Measurements from ENCODE around the gene UBE3B. TPM values are rescaled to one million over a fixed set of nuclear protein-coding genes. Genes with fewer than 3 reads are reported as not detected.

The UBE3B gene
- total RNA-seq, 1 donor from 2014 or later = 41.4 TPM

DNA sequence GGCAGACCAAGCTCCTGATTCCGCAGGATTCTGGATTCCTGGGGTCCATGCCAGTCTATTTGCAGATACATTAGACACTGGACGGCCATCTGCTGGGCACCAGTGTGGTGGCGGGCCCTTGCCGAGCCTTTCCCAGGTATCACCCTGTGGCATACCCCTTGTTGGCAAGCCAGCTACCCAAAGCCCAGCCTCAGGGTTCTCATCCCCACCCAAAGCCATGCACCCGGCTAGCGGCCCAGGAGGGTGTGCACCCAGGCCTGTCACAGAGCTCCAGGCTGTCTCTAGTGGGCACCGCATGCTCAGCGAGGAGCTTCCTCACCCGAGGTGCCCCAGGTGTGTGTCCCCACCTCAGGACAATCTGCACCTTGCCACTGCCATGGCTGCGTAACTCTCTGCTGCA, 82.2 kb downstream of the UBE3B start:
- no peak overlapping the region for H3K4me3 Mint-ChIP-seq
- H3K36me3 Mint-ChIP-seq = peaks cover 10% of the 10 kb centered on the region
- no peak for DNase-seq (ENCODE audit: low spot score in 2 of 2, unreplicated experiment in 2 of 2)
- H3K9me3 Mint-ChIP-seq = no peaks in the 10 kb centered on the region
- H3K4me1 Mint-ChIP-seq = no peaks in the 10 kb centered on the region
- TF ChIP-seq, protein P1, sequence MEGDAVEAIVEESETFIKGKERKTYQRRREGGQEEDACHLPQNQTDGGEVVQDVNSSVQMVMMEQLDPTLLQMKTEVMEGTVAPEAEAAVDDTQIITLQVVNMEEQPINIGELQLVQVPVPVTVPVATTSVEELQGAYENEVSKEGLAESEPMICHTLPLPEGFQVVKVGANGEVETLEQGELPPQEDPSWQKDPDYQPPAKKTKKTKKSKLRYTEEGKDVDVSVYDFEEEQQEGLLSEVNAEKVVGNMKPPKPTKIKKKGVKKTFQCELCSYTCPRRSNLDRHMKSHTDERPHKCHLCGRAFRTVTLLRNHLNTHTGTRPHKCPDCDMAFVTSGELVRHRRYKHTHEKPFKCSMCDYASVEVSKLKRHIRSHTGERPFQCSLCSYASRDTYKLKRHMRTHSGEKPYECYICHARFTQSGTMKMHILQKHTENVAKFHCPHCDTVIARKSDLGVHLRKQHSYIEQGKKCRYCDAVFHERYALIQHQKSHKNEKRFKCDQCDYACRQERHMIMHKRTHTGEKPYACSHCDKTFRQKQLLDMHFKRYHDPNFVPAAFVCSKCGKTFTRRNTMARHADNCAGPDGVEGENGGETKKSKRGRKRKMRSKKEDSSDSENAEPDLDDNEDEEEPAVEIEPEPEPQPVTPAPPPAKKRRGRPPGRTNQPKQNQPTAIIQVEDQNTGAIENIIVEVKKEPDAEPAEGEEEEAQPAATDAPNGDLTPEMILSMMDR (IDR thresholded peaks at IDR 0.05; ENCODE audit: unreplicated experiment) = no peak
- H3K27ac Mint-ChIP-seq = no peak overlapping the region
- H3K27me3 Mint-ChIP-seq (ENCODE audit: low read depth) = no peaks in the 10 kb centered on the region

GRCh38 chr12:109560867-109561710, 83.7 kb downstream of the UBE3B start:
- DNase-seq (ENCODE audit: low spot score in 2 of 2, unreplicated experiment in 2 of 2) = no peak
- Mint-ChIP-seq H3K36me3 (peaks cover 10% of the 10 kb centered on the region), H3K4me1 (no peaks in the 10 kb centered on the region), H3K27me3 (ENCODE audit: low read depth) (no peaks in the 10 kb centered on the region), H3K9me3 (no peaks in the 10 kb centered on the region), H3K27ac (no peak overlapping the region), H3K4me3 (no peak overlapping the region)
- TF ChIP-seq, protein P1 (IDR thresholded peaks at IDR 0.05; ENCODE audit: unreplicated experiment) = no peak

GRCh38 chr12:109561711-109562030, 84.2 kb downstream of the UBE3B start:
- Mint-ChIP-seq H3K27ac (no peak overlapping the region), H3K4me1 (no peaks in the 10 kb centered on the region), H3K36me3 (peaks cover 10% of the 10 kb centered on the region), H3K27me3 (ENCODE audit: low read depth) (no peaks in the 10 kb centered on the region), H3K4me3 (no peak overlapping the region), H3K9me3 (no peaks in the 10 kb centered on the region)
- DNase-seq (ENCODE audit: low spot score in 2 of 2, unreplicated experiment in 2 of 2) = no peak
- TF ChIP-seq, protein P1 (IDR thresholded peaks at IDR 0.05; ENCODE audit: unreplicated experiment) = no peak

GRCh38 chr12:109562871-109563270, 85.4 kb downstream of the UBE3B start:
- Mint-ChIP-seq H3K27ac (no peak overlapping the region), H3K27me3 (ENCODE audit: low read depth) (no peaks in the 10 kb centered on the region), H3K9me3 (no peaks in the 10 kb centered on the region), H3K4me3 (no peak overlapping the region), H3K4me1 (no peaks in the 10 kb centered on the region), H3K36me3 (peaks cover 10% of the 10 kb centered on the region)
- DNase-seq (ENCODE audit: low spot score in 2 of 2, unreplicated experiment in 2 of 2) = no peak
- TF ChIP-seq, protein P1 (IDR thresholded peaks at IDR 0.05; ENCODE audit: unreplicated experiment) = no peak

DNA sequence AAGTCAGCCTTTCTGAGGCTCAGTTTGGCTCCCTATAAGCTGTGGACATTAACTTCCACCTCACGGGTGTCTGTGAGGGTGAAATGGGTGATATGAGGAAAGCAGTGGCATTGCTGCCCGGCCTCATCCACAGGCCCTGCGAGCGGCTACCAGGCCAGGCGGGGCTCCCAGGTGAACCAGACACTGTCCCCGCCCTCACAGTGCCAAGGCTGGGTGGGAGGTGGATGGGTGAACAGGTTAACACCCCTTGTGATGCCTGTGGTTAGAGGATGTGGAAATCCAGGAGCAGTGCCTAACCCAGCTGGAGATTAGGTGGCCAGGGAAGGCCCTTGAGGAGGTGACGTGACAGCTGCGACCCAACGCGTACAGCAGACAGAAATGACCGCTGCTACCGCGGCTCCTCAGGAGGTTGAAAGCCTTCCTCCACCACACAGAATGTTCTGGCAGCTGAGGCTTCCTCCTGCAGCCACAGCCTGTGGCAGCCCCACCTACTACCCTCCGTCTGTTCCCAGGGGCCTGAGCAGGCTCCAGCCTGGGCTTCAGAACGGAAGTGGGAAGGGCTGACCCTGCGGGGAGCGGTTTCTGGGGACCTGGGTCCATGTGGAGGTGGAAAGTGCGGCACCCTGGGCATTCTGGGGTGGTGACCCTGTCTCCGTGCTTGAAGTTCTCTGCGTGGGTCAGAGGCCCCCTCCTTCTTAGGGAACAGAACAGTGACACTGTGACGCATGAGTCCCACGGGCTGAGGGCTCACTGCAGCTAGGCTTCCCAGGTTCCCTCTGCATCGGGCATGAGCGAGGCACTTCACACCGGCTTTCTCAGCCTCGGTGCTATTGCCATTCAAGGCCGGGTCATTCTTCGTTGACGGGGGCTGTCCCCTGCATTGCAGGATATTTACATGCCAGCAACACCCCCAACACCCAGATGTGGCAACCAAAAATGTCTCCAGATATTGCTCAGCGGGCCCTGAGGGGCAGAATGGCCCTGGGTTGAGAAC, 86.2 kb downstream of the UBE3B start:
- H3K27ac Mint-ChIP-seq = no peak overlapping the region
- H3K36me3 Mint-ChIP-seq = peaks cover 10% of the 10 kb centered on the region
- no peaks in the 10 kb centered on the region for H3K9me3 Mint-ChIP-seq
- DNase-seq (ENCODE audit: low spot score in 2 of 2, unreplicated experiment in 2 of 2) = no peak
- H3K4me3 Mint-ChIP-seq = no peak overlapping the region
- TF ChIP-seq, protein P1 (IDR thresholded peaks at IDR 0.05; ENCODE audit: unreplicated experiment) = no peak
- H3K27me3 Mint-ChIP-seq (ENCODE audit: low read depth) = no peaks in the 10 kb centered on the region
- no peaks in the 10 kb centered on the region for H3K4me1 Mint-ChIP-seq

Measured in mesothelial cell of epicardium (in vitro differentiated cells).